ENCODE data around the gene CTAGE1. TPM values are rescaled to one million over a fixed set of nuclear protein-coding genes. Genes with fewer than 3 reads are reported as not detected.

CTAGE1 gene
- total and polyA plus RNA-seq, 2 donors (not counting 1 experiment from before 2014, with no cell fraction given): not detected

GRCh38 chr18:22439447-22439846 lies 21.7 kb upstream of the CTAGE1 start:
- H3K4me1 Mint-ChIP-seq: no peaks in the 10 kb centered on the region
- CTCF ChIA-PET: no interaction called here
- no peaks in the 10 kb centered on the region for H3K36me3 ChIP-seq (replicated peaks in 1 of 2; ENCODE audit: control extremely low read depth in 1 of 2, control insufficient read depth in 1 of 2, extremely low read depth in 1 of 2, insufficient read depth in 2 of 2, low read length in 1 of 2)
- H3K27me3 Mint-ChIP-seq: peaks cover 4% of the 10 kb centered on the region
- no peaks in the 10 kb centered on the region for H3K79me2 ChIP-seq (ENCODE audit: control insufficient read depth, insufficient read depth, low read length)
- no peaks in the 10 kb centered on the region for H3K27me3 ChIP-seq (replicated peaks in 1 of 4; ENCODE audit: control extremely low read depth in 1 of 4, control insufficient read depth in 3 of 4, insufficient read depth in 4 of 4, low read length in 3 of 4)
- POLR2A ChIA-PET: no interaction called here
- no peak overlapping the region for H3K4me3 ChIP-seq (ENCODE audit: control extremely low read depth in 1 of 5, extremely low read depth in 1 of 5, insufficient read depth in 1 of 5, low read depth in 2 of 5, low read length in 4 of 5)
- DNase-seq (no peak), ATAC-seq (ENCODE audit: low read depth) (no peak)
- intact Hi-C loops (cut with micrococcal nuclease): no loop called here
- TF ChIP-seq EZH2 (IDR thresholded peaks at IDR 0.05; ENCODE audit: borderline replicate concordance, insufficient read depth, low read depth, low read length, poor library complexity, severe bottlenecking) (no peak), CTCF (IDR thresholded peaks at IDR 0.05) (no peak)
- H4K20me1 ChIP-seq (ENCODE audit: control insufficient read depth, insufficient read depth, low read length, poor library complexity, severe bottlenecking): no peaks in the 10 kb centered on the region
- H3K27ac Mint-ChIP-seq: no peak overlapping the region
- H3K4me1 ChIP-seq (ENCODE audit: control insufficient read depth in 2 of 2, insufficient read depth in 2 of 2, low read length in 2 of 2): no peaks in the 10 kb centered on the region
- H3K27ac ChIP-seq (ENCODE audit: low read length in 2 of 2): no peak overlapping the region
- H2AFZ ChIP-seq (ENCODE audit: insufficient read depth, low read depth, low read length, poor library complexity, severe bottlenecking): no peak overlapping the region
- H3K4me2 ChIP-seq (replicated peaks; ENCODE audit: low read depth, low read length, poor library complexity, severe bottlenecking): no peak overlapping the region
- H3K9ac ChIP-seq (ENCODE audit: low read length): no peak overlapping the region
- H3K4me3 Mint-ChIP-seq: no peak overlapping the region
- no peaks in the 10 kb centered on the region for H3K9me3 ChIP-seq (ENCODE audit: control extremely low read depth in 1 of 3, control insufficient read depth in 2 of 3, insufficient read depth in 1 of 3, low read length in 2 of 3)
- no peaks in the 10 kb centered on the region for H3K9me3 Mint-ChIP-seq (ENCODE audit: insufficient read depth)

GRCh38 chr18:22436136-22436535 lies 18.4 kb upstream of the CTAGE1 start:
- ChIA-PET POLR2A (no interaction called here), CTCF (no interaction called here)
- WGBS (ENCODE audit: insufficient coverage): 80% methylated on average over 2 of the region's 4 CpGs
- Histone ChIP-seq H4K20me1 (ENCODE audit: control insufficient read depth, insufficient read depth, low read length, poor library complexity, severe bottlenecking) (no peaks in the 10 kb centered on the region), H3K36me3 (replicated peaks in 1 of 2; ENCODE audit: control extremely low read depth in 1 of 2, control insufficient read depth in 1 of 2, extremely low read depth in 1 of 2, insufficient read depth in 2 of 2, low read length in 1 of 2) (no peaks in the 10 kb centered on the region), H2AFZ (ENCODE audit: insufficient read depth, low read depth, low read length, poor library complexity, severe bottlenecking) (no peak overlapping the region), H3K4me1 (ENCODE audit: control insufficient read depth in 2 of 2, insufficient read depth in 2 of 2, low read length in 2 of 2) (no peaks in the 10 kb centered on the region), H3K4me3 (ENCODE audit: control extremely low read depth in 1 of 5, extremely low read depth in 1 of 5, insufficient read depth in 1 of 5, low read depth in 2 of 5, low read length in 4 of 5) (no peak overlapping the region), H3K9me3 (ENCODE audit: control extremely low read depth in 1 of 3, control insufficient read depth in 2 of 3, insufficient read depth in 1 of 3, low read length in 2 of 3) (peaks cover 0 to 5% (median 0%) of the 10 kb centered on the region in 3 donors), H3K9ac (ENCODE audit: low read length) (no peak overlapping the region), H3K79me2 (ENCODE audit: control insufficient read depth, insufficient read depth, low read length) (no peaks in the 10 kb centered on the region), H3K27ac (ENCODE audit: low read length in 2 of 2) (no peak overlapping the region), H3K27me3 (replicated peaks in 1 of 4; ENCODE audit: control extremely low read depth in 1 of 4, control insufficient read depth in 3 of 4, insufficient read depth in 4 of 4, low read length in 3 of 4) (no peaks in the 10 kb centered on the region), H3K4me2 (replicated peaks; ENCODE audit: low read depth, low read length, poor library complexity, severe bottlenecking) (no peak overlapping the region)
- intact Hi-C loops (cut with micrococcal nuclease): no loop called here
- Mint-ChIP-seq H3K27me3 (no peaks in the 10 kb centered on the region), H3K4me3 (no peak overlapping the region), H3K4me1 (no peaks in the 10 kb centered on the region), H3K27ac (no peak overlapping the region), H3K9me3 (ENCODE audit: insufficient read depth) (no peaks in the 10 kb centered on the region)
- ATAC-seq (ENCODE audit: low read depth) (no peak), DNase-seq (no peak)
- TF ChIP-seq EZH2 (IDR thresholded peaks at IDR 0.05; ENCODE audit: borderline replicate concordance, insufficient read depth, low read depth, low read length, poor library complexity, severe bottlenecking): no peak
- no peak for TF ChIP-seq CTCF (IDR thresholded peaks at IDR 0.05)
